Mucosa of descending colon (tissue), 3 donors: ENCODE results near the gene NXF1. TPM values are rescaled to one million over a fixed set of nuclear protein-coding genes. Genes with fewer than 3 reads are reported as not detected.
A peak's percentile ranks its signal among the peaks of the same experiment; 100 is the strongest.
"Not testable (repeated sequence)": the region's sequence is repeated elsewhere in the genome, so short reads cannot be mapped to it uniquely, and the experiment has no call there.

Experiments used
- ATAC-seq: fragments of 200-7000 bp; cut with Tn5 transposase; one replicate; pipeline ENCODE4 v1.9.1; 2020; ENCODE audit warnings: mild to moderate bottlenecking, moderate library complexity
- DNase-seq, 3 donors: peaks; one replicate each; pipeline ENCODE4 v3.0.0-alpha.2; 2020
- H3K36me3 ChIP-seq: fragments of 200-600 bp; one replicate; pipeline ENCODE4 v1.8.0; 2021; ENCODE audit warnings: low read depth, mild to moderate bottlenecking
- H3K4me1 ChIP-seq: fragments of 200-600 bp; one replicate; pipeline ENCODE4 v1.8.0; 2021; ENCODE audit warnings: low read depth, mild to moderate bottlenecking
- H3K4me3 ChIP-seq: fragments of 200-600 bp; one replicate; pipeline ENCODE4 v1.8.0; 2021; ENCODE audit warnings: mild to moderate bottlenecking
- H3K9me3 ChIP-seq: fragments of 200-600 bp; one replicate; pipeline ENCODE4 v1.8.0; 2021; ENCODE audit warnings: mild to moderate bottlenecking
- CTCF ChIP-seq: fragments of 200-600 bp; IDR thresholded peaks from one replicate; pipeline ENCODE4 v1.8.0; 2022; ENCODE audit warnings: antibody characterized with exemption, mild to moderate bottlenecking
- intact Hi-C, 2 donors: fragments of 100-400 bp; cut with DNase I in 1 of 2; cut with micrococcal nuclease in 1 of 2; formaldehyde crosslinking; loops; one replicate each; pipeline versions ENCODE4 v1.11.0 to v1.11.1; 2022; cut with DNase I, micrococcal nuclease
- microRNA-seq: library from miRNA; unstranded; fragments of <30 nt; microRNA quantifications from one replicate; pipeline ENCODE4, GENCODE V29; 2019
- total RNA-seq, 3 donors: library from RNA; stranded (reverse); fragmentation: NEBNext Ultra II Directional in 2 of 3; extraction: Animal tissue kit (Norgen Biotek cat#: 25700) in 2 of 3; gene quantifications; one replicate each; pipeline versions ENCODE4 v1.2.1 to v1.2.4, GENCODE V29; 2021 to 2023
- donor health status: DM: no; HTN: no; CAD: no; lungs with moderate emphysema.
- donor health status: DM: no; HTN: no; CAD: no.
- donor health status: DM: no; HTN: yes; CAD: no.

Gene NXF1
- total RNA-seq, 3 donors from 2014 or later, result 46.7 to 103 (median 55.0) TPM

GRCh38 chr11:62752177-62752785 is 53.0 kb downstream of the NXF1 start:
- intact Hi-C loops, result no loop called here
- TF ChIP-seq CTCF, result no peak
- ATAC-seq (no peak), DNase-seq (peak in 1 of 3 donors; percentile 37)
- H3K9me3 ChIP-seq, result no peaks in the 10 kb centered on the region
- no peaks in the 10 kb centered on the region for H3K36me3 ChIP-seq
- H3K4me3 ChIP-seq, result no peak overlapping the region
- peaks cover 13% of the 10 kb centered on the region for H3K4me1 ChIP-seq

GRCh38 chr11:62749931-62750330 is 55.3 kb downstream of the NXF1 start:
- H3K4me3 ChIP-seq, H3K36me3 ChIP-seq, intact Hi-C loops, H3K9me3 ChIP-seq, DNase-seq, ATAC-seq: not testable (repeated sequence)
- H3K4me1 ChIP-seq, result peaks cover 13% of the 10 kb centered on the region

- no peak for TF ChIP-seq CTCF
- Histone ChIP-seq H3K9me3 (no peaks in the 10 kb centered on the region), H3K36me3 (no peaks in the 10 kb centered on the region), H3K4me3 (no peak overlapping the region), H3K4me1 (peaks cover 2% of the 10 kb centered on the region)
- DNase-seq (no peak), ATAC-seq (no peak)
- intact Hi-C loops, result no loop called here
These were observed 57.6 kb downstream of the NXF1 start for GRCh38 chr11:62747475-62748160.

Small RNAs within 50 kb of the gene (microRNA-seq; reads per million reads assigned to microRNA genes)
- gene MIR6514 (0.70 reads per million), gene MIR6748 (not detected)

Other genes with a start within 250 kb of the NXF1 start
- gene EEF1G, start 231.5 kb downstream of the NXF1 start, total RNA-seq, result 1,000 to 10,000 TPM; 1,059 to 1,365 (median 1,164) TPM
- gene TUT1, start 213.9 kb downstream of the NXF1 start, total RNA-seq, result 10 to 100 TPM; 11.9 to 19.8 (median 13.3) TPM
- gene MTA2, start 203.6 kb downstream of the NXF1 start, total RNA-seq, result 10 to 100 TPM; 70.7 to 92.1 (median 89.6) TPM
- 10 to 100 TPM; 54.6 to 57.7 (median 57.7) TPM for gene EML3, start 192.7 kb downstream of the NXF1 start, total RNA-seq
- 10 to 100 TPM in 1 of 3 donors, 1 to 10 TPM in 2; 2.7 to 11.9 (median 3.8) TPM for gene ROM1, start 192.2 kb downstream of the NXF1 start, total RNA-seq
- gene B3GAT3, start 183.5 kb downstream of the NXF1 start, total RNA-seq, result 10 to 100 TPM; 27.3 to 34.2 (median 29.1) TPM
- gene GANAB, start 158.8 kb downstream of the NXF1 start, total RNA-seq, result 100 to 1,000 TPM; 202 to 232 (median 223) TPM
- gene INTS5, start 152.1 kb downstream of the NXF1 start, total RNA-seq, result 10 to 100 TPM; 15.4 to 17.6 (median 16.7) TPM
- 10 to 100 TPM; 39.7 to 54.2 (median 53.1) TPM for gene C11orf98, start 140.2 kb downstream of the NXF1 start, total RNA-seq
- gene CSKMT, start 140.1 kb downstream of the NXF1 start, total RNA-seq, result 10 to 100 TPM; 11.6 to 18.6 (median 13.3) TPM
- gene UQCC3, start 133.8 kb downstream of the NXF1 start, total RNA-seq, result 10 to 100 TPM in 2 of 3 donors, 1 to 10 TPM in 1; 9.0 to 12.1 (median 10.8) TPM
- 10 to 100 TPM in 2 of 3 donors, 1 to 10 TPM in 1; 7.4 to 10.6 (median 10.6) TPM for gene LBHD1, start 133.2 kb downstream of the NXF1 start, total RNA-seq
- 100 to 1,000 TPM in 1 of 3 donors, 10 to 100 TPM in 2; 79.2 to 138 (median 87.3) TPM for gene UBXN1, start 126.4 kb downstream of the NXF1 start, total RNA-seq
- 10 to 100 TPM in 1 of 3 donors, 1 to 10 TPM in 2; 1.2 to 11.5 (median 5.6) TPM for gene LRRN4CL, start 115.9 kb downstream of the NXF1 start, total RNA-seq
- gene BSCL2, start 98.0 kb downstream of the NXF1 start, total RNA-seq, result 10 to 100 TPM; 59.0 to 63.4 (median 61.0) TPM
- 1 to 10 TPM in 1 of 3 donors, under 1 TPM in 2; 0.35 to 5.2 (median 0.92) TPM for gene GNG3, start 97.8 kb downstream of the NXF1 start, total RNA-seq
- 10 to 100 TPM; 53.0 to 70.3 (median 58.6) TPM for gene HNRNPUL2, start 78.0 kb downstream of the NXF1 start, total RNA-seq
- gene TTC9C, start 77.0 kb downstream of the NXF1 start, total RNA-seq, result 10 to 100 TPM; 27.7 to 31.8 (median 29.3) TPM
- 10 to 100 TPM; 10.9 to 15.6 (median 13.0) TPM for gene ZBTB3, start 51.3 kb downstream of the NXF1 start, total RNA-seq
- 10 to 100 TPM; 39.4 to 49.6 (median 41.5) TPM for gene POLR2G, start 43.9 kb downstream of the NXF1 start, total RNA-seq
- 10 to 100 TPM; 17.0 to 23.5 (median 17.1) TPM for gene TAF6L, start 34.0 kb downstream of the NXF1 start, total RNA-seq
- gene TMEM179B, start 18.0 kb downstream of the NXF1 start, total RNA-seq, result 10 to 100 TPM; 39.8 to 62.2 (median 54.0) TPM
- gene TMEM223, start 13.4 kb downstream of the NXF1 start, total RNA-seq, result 10 to 100 TPM; 12.8 to 16.6 (median 14.8) TPM
- gene STX5, start 26.6 kb upstream of the NXF1 start, total RNA-seq, result 10 to 100 TPM; 38.7 to 44.3 (median 41.7) TPM
- not detected for gene TEX54, start 27.4 kb upstream of the NXF1 start, total RNA-seq
- 10 to 100 TPM; 35.0 to 42.4 (median 38.8) TPM for gene WDR74, start 34.1 kb upstream of the NXF1 start, total RNA-seq
- 100 to 1,000 TPM; 116 to 127 (median 124) TPM for gene SLC3A2, start 75.5 kb upstream of the NXF1 start, total RNA-seq
- gene CHRM1, start 115.9 kb upstream of the NXF1 start, total RNA-seq, result 1 to 10 TPM in 1 of 3 donors, under 1 TPM in 2; 0.89 to 1.4 (median 0.96) TPM
- gene SLC22A6, start 179.5 kb upstream of the NXF1 start, total RNA-seq, result not detected
- gene SLC22A8, start 210.4 kb upstream of the NXF1 start, total RNA-seq, result not detected